ENCODE data around the gene KCNG1. TPM values are rescaled to one million over a fixed set of nuclear protein-coding genes. Genes with fewer than 3 reads are reported as not detected.

KCNG1 gene
- total RNA-seq, 6 experiments from 2014 or later, result 3.0 to 5.4 (median 3.5) TPM

- Mint-ChIP-seq H3K4me1 (ENCODE audit: low read depth) (peaks cover 6% of the 10 kb centered on the region), H3K27ac (no peak overlapping the region), H3K27me3 (ENCODE audit: insufficient read depth) (peaks cover 27% of the 10 kb centered on the region), H3K36me3 (ENCODE audit: low read depth) (no peaks in the 10 kb centered on the region), H3K4me3 (no peak overlapping the region), H3K9me3 (no peaks in the 10 kb centered on the region)
- DNase-seq, result no peak
- no peak for TF ChIP-seq CTCF (IDR thresholded peaks at IDR 0.05)
Measured at GRCh38 chr20:51027035-51027795, 4.3 kb upstream of the KCNG1 start.

- Mint-ChIP-seq H3K4me1 (ENCODE audit: low read depth) (peaks cover 15% of the 10 kb centered on the region), H3K27ac (no peak overlapping the region), H3K27me3 (ENCODE audit: insufficient read depth) (peaks cover 27% of the 10 kb centered on the region), H3K36me3 (ENCODE audit: low read depth) (no peaks in the 10 kb centered on the region), H3K9me3 (no peaks in the 10 kb centered on the region), H3K4me3 (no peak overlapping the region)
- no peak for DNase-seq
- no peak for TF ChIP-seq CTCF (IDR thresholded peaks at IDR 0.05)
Measured at GRCh38 chr20:51026269-51026668, 3.4 kb upstream of the KCNG1 start.

- Mint-ChIP-seq H3K9me3 (no peaks in the 10 kb centered on the region), H3K4me3 (no peak overlapping the region), H3K27ac (no peak overlapping the region), H3K36me3 (ENCODE audit: low read depth) (no peaks in the 10 kb centered on the region), H3K4me1 (ENCODE audit: low read depth) (peaks cover 15% of the 10 kb centered on the region), H3K27me3 (ENCODE audit: insufficient read depth) (peaks cover 25% of the 10 kb centered on the region)
- no peak for DNase-seq
- no peak for TF ChIP-seq CTCF (IDR thresholded peaks at IDR 0.05)
Measured at GRCh38 chr20:51024761-51025160, 1.9 kb upstream of the KCNG1 start.

- H3K27ac Mint-ChIP-seq, result peak overlapping the region; percentile 26; the same call in 1 of the 2 replicates
- peak overlapping the region; percentile 79 for H3K4me3 Mint-ChIP-seq
- H3K36me3 Mint-ChIP-seq (ENCODE audit: low read depth), result no peaks in the 10 kb centered on the region
- TF ChIP-seq CTCF (IDR thresholded peaks at IDR 0.05), result no peak
- H3K4me1 Mint-ChIP-seq (ENCODE audit: low read depth), result peaks cover 15% of the 10 kb centered on the region
- no peaks in the 10 kb centered on the region for H3K9me3 Mint-ChIP-seq
- no peak for DNase-seq
- peaks cover 15% of the 10 kb centered on the region for H3K27me3 Mint-ChIP-seq (ENCODE audit: insufficient read depth)
Measured at GRCh38 chr20:51023617-51024155, 779 bp upstream of the KCNG1 start.

- DNase-seq, result no peak
- no peak overlapping the region for H3K27ac Mint-ChIP-seq
- peaks cover 15% of the 10 kb centered on the region for H3K4me1 Mint-ChIP-seq (ENCODE audit: low read depth)
- no peak for TF ChIP-seq CTCF (IDR thresholded peaks at IDR 0.05)
- peaks cover 12% of the 10 kb centered on the region for H3K27me3 Mint-ChIP-seq (ENCODE audit: insufficient read depth)
- H3K9me3 Mint-ChIP-seq, result no peaks in the 10 kb centered on the region
- no peaks in the 10 kb centered on the region for H3K36me3 Mint-ChIP-seq (ENCODE audit: low read depth)
- peak overlapping the region; percentile 69 for H3K4me3 Mint-ChIP-seq
Measured at GRCh38 chr20:51022227-51022802, 592 bp downstream of the KCNG1 start.
